SK-N-SH treated with all-trans-retinoic acid at 6 μM for 48 hours (cell line): ENCODE results near the gene DHRS4.
"Not testable (repeated sequence)": the region's sequence is repeated elsewhere in the genome, so short reads cannot be mapped to it uniquely, and the experiment has no call there.

Experiments used
- ATAC-seq: fragments of 200-7000 bp; cut with Tn5 transposase; 3 replicates; pipeline ENCODE4 v1.9.1; 2020; ENCODE audit warnings: mild to moderate bottlenecking, moderate library complexity
- CREB5 ChIP-seq: fragments of 250-450 bp; sonication (Bioruptor Pico); IDR thresholded peaks from 2 replicates; pipeline ENCODE4 v1.5.1; 2020; ENCODE audit warnings: low read depth, mild to moderate bottlenecking, moderate library complexity
- CSRNP3 ChIP-seq: fragments of 250-450 bp; sonication (Bioruptor Pico); IDR thresholded peaks from 2 replicates; pipeline ENCODE4 v1.5.1; 2021; ENCODE audit warnings: mild to moderate bottlenecking, moderate library complexity
- ZNF565 ChIP-seq: fragments of 450-650 bp; formaldehyde crosslinking; conservative IDR thresholded peaks from 2 replicates; pipeline ENCODE4 v1.5.0; 2020; ENCODE audit warnings: low read depth, mild to moderate bottlenecking, moderate library complexity

DHRS4 gene

GRCh38 chr14:23984891-23985602, 31.5 kb downstream of the DHRS4 start (continued):
- TF ChIP-seq CREB5 (no peak), CSRNP3 (CRISPR knock-in tag) (no peak), ZNF565 (CRISPR knock-in tag) (no peak)

GRCh38 chr14:23988223-23988606, 34.6 kb downstream of the DHRS4 start:
- not testable (repeated sequence) for ATAC-seq

- not testable (repeated sequence) for ATAC-seq
These were observed 35.2 kb downstream of the DHRS4 start, which contains the start of gene DHRS4L2 for GRCh38 chr14:23988607-23989363. TSS of gene DHRS4L2 (plus strand) at chr14:23988929. CDS start at chr14:23988948, 19 bp downstream.

- not testable (repeated sequence) for ATAC-seq
These were observed 36.3 kb downstream of the DHRS4 start for GRCh38 chr14:23989734-23990445.

GRCh38 chr14:23990961-23991360, 37.4 kb downstream of the DHRS4 start:
- not testable (repeated sequence) for ATAC-seq

GRCh38 chr14:23993042-23993441, 39.5 kb downstream of the DHRS4 start:
- ATAC-seq = not testable (repeated sequence)

- not testable (repeated sequence) for ATAC-seq
These were observed 42.4 kb downstream of the DHRS4 start for GRCh38 chr14:23996009-23996408.

- not testable (repeated sequence) for ATAC-seq
These were observed 43.3 kb downstream of the DHRS4 start for GRCh38 chr14:23996825-23997224.

GRCh38 chr14:23999640-24000039, 46.1 kb downstream of the DHRS4 start:
- not testable (repeated sequence) for ATAC-seq

GRCh38 chr14:24001078-24001477, 47.5 kb downstream of the DHRS4 start:
- ATAC-seq = not testable (repeated sequence)

GRCh38 chr14:24001679-24002078, 48.1 kb downstream of the DHRS4 start:
- not testable (repeated sequence) for ATAC-seq

- peak; percentile 59 for ATAC-seq
These were observed 52.9 kb downstream of the DHRS4 start for GRCh38 chr14:24006471-24006816.

GRCh38 chr14:24006817-24007652, 53.5 kb downstream of the DHRS4 start:
- ATAC-seq = peak; percentile 92
